GM21367 (cell line): ENCODE measurements around the gene NOL4.
"Not testable (repeated sequence)": the region's sequence is repeated elsewhere in the genome, so short reads cannot be mapped to it uniquely, and the experiment has no call there.

Experiments
- ATAC-seq: cut with Tn5 transposase; IDR thresholded peaks from one replicate; pipeline ENCODE4 v1.9.1; 2021; ENCODE audit not compliant: unreplicated experiment

Gene NOL4

GRCh38 chr18:34224423-34225217 lies at the start of gene NOL4:
NOL4 (minus strand) TSS chr18:34224913; CDS start chr18:34223253, 1,660 bp downstream.
- ATAC-seq = no peak

- not testable (repeated sequence) for ATAC-seq
These were observed 41.3 kb upstream of the NOL4 start for GRCh38 chr18:34266029-34266428.

- ATAC-seq = no peak
These were observed 37.4 kb upstream of the NOL4 start for GRCh38 chr18:34261865-34262780.

GRCh38 chr18:34258176-34258575 lies 33.5 kb upstream of the NOL4 start:
- no peak for ATAC-seq

- ATAC-seq = no peak
These were observed 27.2 kb upstream of the NOL4 start for GRCh38 chr18:34251919-34252318.

GRCh38 chr18:34248727-34249126 lies 24.0 kb upstream of the NOL4 start:
- ATAC-seq = no peak

- ATAC-seq = no peak
These were observed 18.0 kb upstream of the NOL4 start for GRCh38 chr18:34242739-34243138.

- not testable (repeated sequence) for ATAC-seq
These were observed 9.2 kb upstream of the NOL4 start for GRCh38 chr18:34233781-34234388.

GRCh38 chr18:34225218-34225553 lies 473 bp upstream of the NOL4 start:
- no peak for ATAC-seq

GRCh38 chr18:34223893-34224422 lies 755 bp downstream of the NOL4 start:
- ATAC-seq = no peak

- no peak for ATAC-seq
These were observed 1.4 kb downstream of the NOL4 start for GRCh38 chr18:34223164-34223892.

- no peak for ATAC-seq
These were observed 2.2 kb downstream of the NOL4 start for GRCh38 chr18:34222307-34223163.

- no peak for ATAC-seq
These were observed 2.8 kb downstream of the NOL4 start for GRCh38 chr18:34221971-34222306.

- ATAC-seq = no peak
These were observed 4.5 kb downstream of the NOL4 start for GRCh38 chr18:34220081-34220815.

- no peak for ATAC-seq
These were observed 5.1 kb downstream of the NOL4 start for GRCh38 chr18:34219651-34220050.

GRCh38 chr18:34212511-34212910 lies 12.2 kb downstream of the NOL4 start:
- ATAC-seq = no peak

- no peak for ATAC-seq
These were observed 17.3 kb downstream of the NOL4 start for GRCh38 chr18:34207344-34207851.

GRCh38 chr18:34203866-34204265 lies 20.8 kb downstream of the NOL4 start:
- no peak for ATAC-seq

GRCh38 chr18:34196256-34196655 lies 28.5 kb downstream of the NOL4 start:
- no peak for ATAC-seq
